ENCODE results near the gene TMEM125.

GRCh38 chr1:43252225-43252624 lies 17.6 kb upstream of the TMEM125 start:
- TF ChIP-seq CTCF (IDR thresholded peaks at IDR 0.05; ENCODE audit: insufficient read depth, low read length) (no peak), REST (IDR thresholded peaks at IDR 0.05; ENCODE audit: insufficient replicate concordance, low read depth) (no peak)
